Measurements from ENCODE around the gene RFNG.

Gene RFNG

GRCh38 chr17:82012640-82013295 lies 38.8 kb downstream of the RFNG start:
- Histone ChIP-seq H3K36me3 (ENCODE audit: control insufficient read depth, insufficient read depth, low read length) (no peaks in the 10 kb centered on the region), H3K27ac (ENCODE audit: insufficient read depth, low read depth, low read length, poor library complexity, severe bottlenecking) (peak overlapping the region; percentile 30), H3K4me3 (ENCODE audit: insufficient read depth, low read depth, low read length) (no peak overlapping the region), H3K27me3 (ENCODE audit: control insufficient read depth, insufficient read depth, low read length, poor library complexity, severe bottlenecking) (no peaks in the 10 kb centered on the region), H3K4me1 (ENCODE audit: control insufficient read depth, insufficient read depth, low read length) (peaks cover 18% of the 10 kb centered on the region), H3K9me3 (ENCODE audit: control insufficient read depth, low read length) (no peaks in the 10 kb centered on the region)
- 79 to 81% methylated on average over 19 of the region's 19 CpGs for WGBS, 2 experiments

GRCh38 chr17:82012261-82012639 lies 39.4 kb downstream of the RFNG start:
- 76 to 82% methylated on average over 20 of the region's 20 CpGs for WGBS, 2 experiments
- H3K27ac ChIP-seq (ENCODE audit: insufficient read depth, low read depth, low read length, poor library complexity, severe bottlenecking) = peak overlapping the region; percentile 30

GRCh38 chr17:82011617-82012187 lies 39.9 kb downstream of the RFNG start:
- H3K36me3 ChIP-seq (ENCODE audit: control insufficient read depth, insufficient read depth, low read length) = no peaks in the 10 kb centered on the region
- peaks cover 24% of the 10 kb centered on the region for H3K4me1 ChIP-seq (ENCODE audit: control insufficient read depth, insufficient read depth, low read length)
- no peaks in the 10 kb centered on the region for H3K27me3 ChIP-seq (ENCODE audit: control insufficient read depth, insufficient read depth, low read length, poor library complexity, severe bottlenecking)
- H3K4me3 ChIP-seq (ENCODE audit: insufficient read depth, low read depth, low read length) = no peak overlapping the region
- no peak overlapping the region for H3K27ac ChIP-seq (ENCODE audit: insufficient read depth, low read depth, low read length, poor library complexity, severe bottlenecking)
- no peaks in the 10 kb centered on the region for H3K9me3 ChIP-seq (ENCODE audit: control insufficient read depth, low read length)
- WGBS, 2 experiments = 91 to 95% methylated on average over 19 of the region's 19 CpGs

More at GRCh38 chr17:82012261-82012639, 39.4 kb downstream of the RFNG start:
- no peaks in the 10 kb centered on the region for H3K27me3 ChIP-seq (ENCODE audit: control insufficient read depth, insufficient read depth, low read length, poor library complexity, severe bottlenecking)
- H3K4me1 ChIP-seq (ENCODE audit: control insufficient read depth, insufficient read depth, low read length) = peaks cover 21% of the 10 kb centered on the region
- no peaks in the 10 kb centered on the region for H3K36me3 ChIP-seq (ENCODE audit: control insufficient read depth, insufficient read depth, low read length)
- H3K9me3 ChIP-seq (ENCODE audit: control insufficient read depth, low read length) = no peaks in the 10 kb centered on the region
- no peak overlapping the region for H3K4me3 ChIP-seq (ENCODE audit: insufficient read depth, low read depth, low read length)

- 95 to 97% methylated on average over 39 of the region's 39 CpGs for WGBS, 2 experiments
- H3K36me3 ChIP-seq (ENCODE audit: control insufficient read depth, insufficient read depth, low read length) = no peaks in the 10 kb centered on the region
- no peaks in the 10 kb centered on the region for H3K9me3 ChIP-seq (ENCODE audit: control insufficient read depth, low read length)
- H3K27me3 ChIP-seq (ENCODE audit: control insufficient read depth, insufficient read depth, low read length, poor library complexity, severe bottlenecking) = no peaks in the 10 kb centered on the region
- H3K4me1 ChIP-seq (ENCODE audit: control insufficient read depth, insufficient read depth, low read length) = peaks cover 20% of the 10 kb centered on the region
- H3K4me3 ChIP-seq (ENCODE audit: insufficient read depth, low read depth, low read length) = no peak overlapping the region
- no peak overlapping the region for H3K27ac ChIP-seq (ENCODE audit: insufficient read depth, low read depth, low read length, poor library complexity, severe bottlenecking)
These were observed 40.8 kb downstream of the RFNG start for GRCh38 chr17:82010575-82011525.

GRCh38 chr17:82009413-82009812 lies 42.2 kb downstream of the RFNG start:
- H3K27me3 ChIP-seq (ENCODE audit: control insufficient read depth, insufficient read depth, low read length, poor library complexity, severe bottlenecking) = no peaks in the 10 kb centered on the region
- WGBS, 2 experiments = 92 to 93% methylated on average over 15 of the region's 15 CpGs

GRCh38 chr17:82008941-82009405 lies 42.6 kb downstream of the RFNG start:
- Histone ChIP-seq H3K4me3 (ENCODE audit: insufficient read depth, low read depth, low read length) (no peak overlapping the region), H3K27me3 (ENCODE audit: control insufficient read depth, insufficient read depth, low read length, poor library complexity, severe bottlenecking) (no peaks in the 10 kb centered on the region), H3K36me3 (ENCODE audit: control insufficient read depth, insufficient read depth, low read length) (no peaks in the 10 kb centered on the region), H3K27ac (ENCODE audit: insufficient read depth, low read depth, low read length, poor library complexity, severe bottlenecking) (no peak overlapping the region), H3K4me1 (ENCODE audit: control insufficient read depth, insufficient read depth, low read length) (peaks cover 12% of the 10 kb centered on the region), H3K9me3 (ENCODE audit: control insufficient read depth, low read length) (no peaks in the 10 kb centered on the region)
- WGBS, 2 experiments = 95 to 96% methylated on average over 28 of the region's 28 CpGs

More at GRCh38 chr17:82009413-82009812, 42.2 kb downstream of the RFNG start:
- Histone ChIP-seq H3K36me3 (ENCODE audit: control insufficient read depth, insufficient read depth, low read length) (no peaks in the 10 kb centered on the region), H3K9me3 (ENCODE audit: control insufficient read depth, low read length) (no peaks in the 10 kb centered on the region), H3K27ac (ENCODE audit: insufficient read depth, low read depth, low read length, poor library complexity, severe bottlenecking) (no peak overlapping the region), H3K4me1 (ENCODE audit: control insufficient read depth, insufficient read depth, low read length) (peaks cover 12% of the 10 kb centered on the region), H3K4me3 (ENCODE audit: insufficient read depth, low read depth, low read length) (no peak overlapping the region)

- Histone ChIP-seq H3K4me3 (ENCODE audit: insufficient read depth, low read depth, low read length) (no peak overlapping the region), H3K4me1 (ENCODE audit: control insufficient read depth, insufficient read depth, low read length) (peaks cover 16% of the 10 kb centered on the region), H3K36me3 (ENCODE audit: control insufficient read depth, insufficient read depth, low read length) (no peaks in the 10 kb centered on the region), H3K27ac (ENCODE audit: insufficient read depth, low read depth, low read length, poor library complexity, severe bottlenecking) (no peak overlapping the region), H3K9me3 (ENCODE audit: control insufficient read depth, low read length) (no peaks in the 10 kb centered on the region), H3K27me3 (ENCODE audit: control insufficient read depth, insufficient read depth, low read length, poor library complexity, severe bottlenecking) (no peaks in the 10 kb centered on the region)
- 92 to 93% methylated on average over 26 of the region's 26 CpGs for WGBS, 2 experiments
These were observed 43.2 kb downstream of the RFNG start for GRCh38 chr17:82008258-82008940.

GRCh38 chr17:82007495-82008257 lies 43.9 kb downstream of the RFNG start:
- Histone ChIP-seq H3K27ac (ENCODE audit: insufficient read depth, low read depth, low read length, poor library complexity, severe bottlenecking) (no peak overlapping the region), H3K27me3 (ENCODE audit: control insufficient read depth, insufficient read depth, low read length, poor library complexity, severe bottlenecking) (no peaks in the 10 kb centered on the region), H3K9me3 (ENCODE audit: control insufficient read depth, low read length) (no peaks in the 10 kb centered on the region), H3K4me1 (ENCODE audit: control insufficient read depth, insufficient read depth, low read length) (peaks cover 13% of the 10 kb centered on the region), H3K4me3 (ENCODE audit: insufficient read depth, low read depth, low read length) (no peak overlapping the region), H3K36me3 (ENCODE audit: control insufficient read depth, insufficient read depth, low read length) (no peaks in the 10 kb centered on the region)
- 94% methylated on average over 30 of the region's 30 CpGs for WGBS, 2 experiments

- no peaks in the 10 kb centered on the region for H3K36me3 ChIP-seq (ENCODE audit: control insufficient read depth, insufficient read depth, low read length)
- H3K27ac ChIP-seq (ENCODE audit: insufficient read depth, low read depth, low read length, poor library complexity, severe bottlenecking) = no peak overlapping the region
- H3K9me3 ChIP-seq (ENCODE audit: control insufficient read depth, low read length) = no peaks in the 10 kb centered on the region
- no peak overlapping the region for H3K4me3 ChIP-seq (ENCODE audit: insufficient read depth, low read depth, low read length)
- peaks cover 13% of the 10 kb centered on the region for H3K4me1 ChIP-seq (ENCODE audit: control insufficient read depth, insufficient read depth, low read length)
- WGBS, 2 experiments = 94 to 96% methylated on average over 6 of the region's 6 CpGs
- H3K27me3 ChIP-seq (ENCODE audit: control insufficient read depth, insufficient read depth, low read length, poor library complexity, severe bottlenecking) = no peaks in the 10 kb centered on the region
These were observed 44.5 kb downstream of the RFNG start for GRCh38 chr17:82007228-82007494.
